Spleen (tissue), 11 donors: ENCODE data around the gene PRKG1. TPM values are rescaled to one million over a fixed set of nuclear protein-coding genes. Genes with fewer than 3 reads are reported as not detected.

ENCODE experiments used
- DNase-seq: peaks from one replicate; pipeline ENCODE4 v3.0.0-alpha.2; 2020
- H3K27ac ChIP-seq, 8 donors: fragments of 200-600 bp; sonication (generic) in 7 of 8; 1 replicate in 4 of 8; 2 replicates in 4 of 8; pipeline versions ENCODE4 v1.5.0 to v1.8.0; 2016 to 2021; ENCODE audit warnings: inconsistent platforms in 4 of 8, mild to moderate bottlenecking in 4 of 8, moderate library complexity in 1 of 8
- H3K27me3 ChIP-seq, 7 donors: fragments of 200-600 bp; sonication (generic) in 6 of 7; replicated peaks in 1 of 7; 1 replicate in 4 of 7; 2 replicates in 3 of 7; pipeline versions ENCODE4 v1.5.0 to v1.8.0; 2016 to 2021; ENCODE audit warnings: inconsistent platforms in 3 of 7, mild to moderate bottlenecking in 1 of 7
- H3K36me3 ChIP-seq, 6 donors: fragments of 200-600 bp; sonication (generic) in 5 of 6; 1 replicate in 4 of 6; 2 replicates in 2 of 6; pipeline versions ENCODE4 v1.5.0 to v1.8.0; 2016 to 2021; ENCODE audit warnings: inconsistent platforms in 2 of 6
- H3K4me1 ChIP-seq, 6 donors: fragments of 200-600 bp; sonication (generic) in 5 of 6; 1 replicate in 3 of 6; 2 replicates in 3 of 6; pipeline versions ENCODE4 v1.5.0 to v1.8.0; 2016 to 2021; ENCODE audit warnings: inconsistent platforms in 3 of 6
- H3K4me3 ChIP-seq, 8 donors: fragments of 200-600 bp; sonication (generic) in 7 of 8; 1 replicate in 4 of 8; 2 replicates in 4 of 8; pipeline versions ENCODE4 v1.5.0 to v1.8.0; 2016 to 2021; ENCODE audit warnings: inconsistent platforms in 4 of 8, mild to moderate bottlenecking in 4 of 8, moderate library complexity in 2 of 8
- H3K9me3 ChIP-seq, 8 donors: fragments of 200-600 bp; sonication (generic) in 7 of 8; 1 replicate in 4 of 8; 2 replicates in 4 of 8; pipeline versions ENCODE4 v1.5.0 to v1.8.0; 2016 to 2021; ENCODE audit warnings: inconsistent platforms in 4 of 8
- POLR2A ChIP-seq, 3 donors: fragments of 450-650 bp; IDR thresholded peaks; one replicate each; pipeline ENCODE4 v1.5.1; 2017; ENCODE audit warnings: antibody characterized with exemption in 3 of 3, mild to moderate bottlenecking in 1 of 3
- POLR2AphosphoS5 ChIP-seq, 3 donors: sonication (generic); formaldehyde crosslinking; IDR thresholded peaks; one replicate each; pipeline ENCODE4 v1.5.1; 2017; ENCODE audit warnings: antibody characterized with exemption in 3 of 3
- WGBS, 5 donors: extraction: QIAGEN DNeasy Blood & Tissue Kit in 3 of 5; methylation state at CpG; one replicate each; pipeline versions ENCODE4 v1.1.5 to v1.1.7; 2013 to 2018; 5-methylcytosine and 5-hydroxymethylcytosine counted together
- intact Hi-C: fragments of 100-400 bp; cut with DNase I; formaldehyde crosslinking; loops from one replicate; pipeline ENCODE4 v1.15.0; 2023; ENCODE audit warnings: low total_unique reads
- polyA plus RNA-seq, 3 donors: library from polyadenylated mRNA; stranded (reverse); fragments of 200-250 nt; gene quantifications; one replicate each; pipeline ENCODE4 v1.2.1, GENCODE V29; 2013
- total RNA-seq, 7 donors: library from RNA; depleted of rRNA in 3 of 7; stranded (reverse); fragments of >200 nt in 3 of 7; fragmentation: NEBNext Ultra II Directional in 4 of 7; extraction: Animal tissue kit (Norgen Biotek cat#: 25700) in 4 of 7; gene quantifications; one replicate each; pipeline versions ENCODE4 v1.1.0 to v1.2.1, GENCODE V29; 2016 to 2021
- TF ChIP-seq, protein P1 (sequence below), 11 experiments: fragments of 200-600 bp in 7 of 11; fragments of 450-650 bp in 4 of 11; sonication (generic) in 4 of 11; IDR thresholded peaks in 8 of 11; conservative IDR thresholded peaks in 3 of 11; 1 replicate in 7 of 11; 2 replicates in 4 of 11; pipeline versions ENCODE4 v1.4.0 to v1.8.0; 2016 to 2021; ENCODE audit warnings: antibody characterized with exemption in 11 of 11, inconsistent platforms in 4 of 11, mild to moderate bottlenecking in 1 of 11
- donor health status: healthy with polysubstance abuse.
- donor health status: DM: no; HTN: no; CAD: no; lungs with moderate emphysema.
- donor health status: DM: no; HTN: no; CAD: no.
- donor health status: Bipolar disorder and iron deficiency.
- donor health status: healthy.
- donor health status: DM: no; HTN: no; CAD: no.
- donor health status: DM: yes; HTN: yes; CAD: no.

PRKG1 gene
- total and polyA plus RNA-seq, 10 donors = 0.65 to 10.5 (median 7.2) TPM

DNA sequence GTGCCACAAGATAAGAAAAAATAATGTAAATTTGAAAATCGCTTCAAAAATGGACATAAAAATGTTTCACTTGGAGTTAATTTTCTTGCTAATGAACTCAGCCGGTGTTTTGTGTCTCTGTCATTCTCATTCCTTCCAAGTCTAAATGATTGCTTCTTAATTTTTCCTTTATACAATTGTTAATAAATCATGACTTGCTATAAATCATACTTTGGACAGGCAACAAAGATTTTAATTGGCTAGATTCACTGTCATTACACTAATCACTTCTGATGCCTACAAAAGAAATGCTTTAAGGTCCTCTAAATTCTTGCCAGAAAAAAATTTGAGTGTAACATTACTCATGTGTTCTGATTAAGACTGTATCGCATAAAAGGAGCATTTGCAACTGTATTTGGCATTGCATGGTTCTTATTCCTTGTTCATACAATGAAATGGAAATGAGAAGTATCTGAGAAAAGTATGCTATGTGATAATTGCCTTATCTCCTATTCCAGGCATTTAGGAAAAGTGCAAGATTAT lies 1000.3 kb downstream of the PRKG1 start:
- 81 to 92% (median 86%) methylated on average over 3 of the region's 3 CpGs for WGBS, 5 donors
- no peaks in the 10 kb centered on the region for H3K4me1 ChIP-seq

DNA sequence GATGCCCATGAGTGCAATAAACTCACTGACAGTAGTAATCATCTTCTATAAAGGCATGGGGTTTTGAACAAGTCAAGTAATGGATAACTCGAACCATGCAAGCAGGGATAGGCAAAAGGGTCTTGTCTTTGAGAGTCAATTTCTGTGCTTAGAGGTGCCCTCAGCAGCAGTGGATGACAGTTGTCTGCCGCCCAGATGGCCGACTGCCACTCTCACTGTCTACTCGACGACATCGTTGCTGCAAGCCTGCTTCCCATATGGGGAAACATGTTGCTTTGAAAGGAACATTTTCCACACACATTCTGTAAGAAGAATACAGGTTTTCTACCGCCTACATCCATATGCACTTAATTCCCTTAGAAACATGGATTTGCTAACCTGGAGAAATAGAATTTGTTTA lies 1003.5 kb downstream of the PRKG1 start:
- Histone ChIP-seq H3K4me3 (no peak overlapping the region), H3K36me3 (no peaks in the 10 kb centered on the region), H3K4me1 (no peaks in the 10 kb centered on the region), H3K27ac (no peak overlapping the region), H3K27me3 (no peaks in the 10 kb centered on the region), H3K9me3 (no peaks in the 10 kb centered on the region)
- TF ChIP-seq POLR2AphosphoS5 (IDR thresholded peaks at IDR 0.05) (no peak), POLR2A (IDR thresholded peaks at IDR 0.05) (no peak)
- TF ChIP-seq, protein P1, sequence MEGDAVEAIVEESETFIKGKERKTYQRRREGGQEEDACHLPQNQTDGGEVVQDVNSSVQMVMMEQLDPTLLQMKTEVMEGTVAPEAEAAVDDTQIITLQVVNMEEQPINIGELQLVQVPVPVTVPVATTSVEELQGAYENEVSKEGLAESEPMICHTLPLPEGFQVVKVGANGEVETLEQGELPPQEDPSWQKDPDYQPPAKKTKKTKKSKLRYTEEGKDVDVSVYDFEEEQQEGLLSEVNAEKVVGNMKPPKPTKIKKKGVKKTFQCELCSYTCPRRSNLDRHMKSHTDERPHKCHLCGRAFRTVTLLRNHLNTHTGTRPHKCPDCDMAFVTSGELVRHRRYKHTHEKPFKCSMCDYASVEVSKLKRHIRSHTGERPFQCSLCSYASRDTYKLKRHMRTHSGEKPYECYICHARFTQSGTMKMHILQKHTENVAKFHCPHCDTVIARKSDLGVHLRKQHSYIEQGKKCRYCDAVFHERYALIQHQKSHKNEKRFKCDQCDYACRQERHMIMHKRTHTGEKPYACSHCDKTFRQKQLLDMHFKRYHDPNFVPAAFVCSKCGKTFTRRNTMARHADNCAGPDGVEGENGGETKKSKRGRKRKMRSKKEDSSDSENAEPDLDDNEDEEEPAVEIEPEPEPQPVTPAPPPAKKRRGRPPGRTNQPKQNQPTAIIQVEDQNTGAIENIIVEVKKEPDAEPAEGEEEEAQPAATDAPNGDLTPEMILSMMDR (IDR thresholded peaks at IDR 0.05 in 8 of 11, conservative IDR thresholded peaks at IDR 0.05 in 3 of 11) = no peak
- intact Hi-C loops = no loop called here
- no peak for DNase-seq
- WGBS, 5 donors = 81 to 91% (median 84%) methylated on average over 7 of the region's 7 CpGs

More for the DNA sequence above, 1000.3 kb downstream of the PRKG1 start:
- Histone ChIP-seq H3K36me3 (no peaks in the 10 kb centered on the region), H3K27ac (no peak overlapping the region), H3K9me3 (no peaks in the 10 kb centered on the region), H3K4me3 (no peak overlapping the region), H3K27me3 (no peaks in the 10 kb centered on the region)
- TF ChIP-seq POLR2A (IDR thresholded peaks at IDR 0.05) (no peak), POLR2AphosphoS5 (IDR thresholded peaks at IDR 0.05) (no peak)
- TF ChIP-seq, protein P1 (IDR thresholded peaks at IDR 0.05 in 8 of 11, conservative IDR thresholded peaks at IDR 0.05 in 3 of 11) = no peak
- DNase-seq = no peak
- intact Hi-C loops = no loop called here

DNA sequence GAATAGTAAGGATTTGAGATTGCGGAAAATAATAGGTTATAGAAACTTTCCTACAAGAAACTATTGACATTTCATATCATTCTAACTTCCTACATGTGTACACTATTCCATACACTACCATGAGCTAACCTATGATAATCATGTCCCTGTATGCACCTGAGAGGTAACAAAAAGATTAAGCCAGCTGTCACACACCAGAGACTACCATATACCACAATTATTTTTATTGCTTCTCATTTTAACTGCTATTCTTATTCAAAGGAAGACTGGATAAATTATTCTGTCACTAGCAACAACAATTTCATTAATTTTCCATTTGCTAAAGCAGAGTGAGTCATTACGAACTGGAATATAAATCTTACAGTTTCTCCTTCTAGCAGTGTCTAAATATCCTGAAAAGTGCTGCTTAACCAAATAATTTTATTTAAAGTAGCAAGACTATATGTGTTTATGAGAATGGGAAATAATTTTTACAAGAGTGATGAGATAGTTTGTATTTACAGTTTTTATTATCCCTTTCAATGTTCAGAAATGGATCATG lies 1004.2 kb downstream of the PRKG1 start:
- DNase-seq = no peak
- TF ChIP-seq POLR2A (IDR thresholded peaks at IDR 0.05) (no peak), POLR2AphosphoS5 (IDR thresholded peaks at IDR 0.05) (no peak)
- TF ChIP-seq, protein P1 (IDR thresholded peaks at IDR 0.05 in 8 of 11, conservative IDR thresholded peaks at IDR 0.05 in 3 of 11) = no peak
- H3K36me3 ChIP-seq = no peaks in the 10 kb centered on the region
- no peaks in the 10 kb centered on the region for H3K9me3 ChIP-seq
- 80 to 94% (median 85%) methylated on average over 2 of the region's 2 CpGs for WGBS, 5 donors
- H3K4me3 ChIP-seq = no peak overlapping the region
- no peaks in the 10 kb centered on the region for H3K4me1 ChIP-seq
- no peak overlapping the region for H3K27ac ChIP-seq
- intact Hi-C loops = no loop called here
- H3K27me3 ChIP-seq = no peaks in the 10 kb centered on the region

DNA sequence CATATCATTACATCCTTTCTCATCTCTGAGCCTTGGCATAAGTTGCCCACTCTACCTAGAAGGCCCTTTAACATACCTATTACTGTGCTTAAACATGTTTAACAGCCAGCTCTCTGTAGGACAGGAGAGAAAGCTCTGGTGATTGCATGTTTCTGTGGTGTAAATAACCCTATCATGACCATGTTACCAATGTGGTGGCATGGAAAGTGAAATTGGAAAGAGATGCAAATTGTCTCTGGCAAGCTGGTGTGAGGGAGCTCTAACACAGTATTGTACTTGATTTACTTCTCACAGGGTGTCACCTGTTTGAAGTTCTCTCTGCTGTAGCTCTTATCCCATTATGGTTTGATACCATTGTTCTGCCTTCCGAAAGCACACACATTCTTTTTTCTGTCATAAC lies 1008.0 kb downstream of the PRKG1 start:
- TF ChIP-seq, protein P1 (IDR thresholded peaks at IDR 0.05 in 8 of 11, conservative IDR thresholded peaks at IDR 0.05 in 3 of 11) = no peak
- no peak for TF ChIP-seq POLR2AphosphoS5 (IDR thresholded peaks at IDR 0.05)
- TF ChIP-seq POLR2A (IDR thresholded peaks at IDR 0.05) = no peak
- Histone ChIP-seq H3K27ac (no peak overlapping the region), H3K4me3 (no peak overlapping the region), H3K9me3 (no peaks in the 10 kb centered on the region), H3K36me3 (no peaks in the 10 kb centered on the region), H3K4me1 (no peaks in the 10 kb centered on the region), H3K27me3 (no peaks in the 10 kb centered on the region)
- WGBS, 5 donors = 90 to 100% (median 97%) methylated on average over 1 of the region's 1 CpG
- DNase-seq = no peak
- intact Hi-C loops = no loop called here
